ENCODE measurements around the gene IVNS1ABP.

IVNS1ABP gene

DNA sequence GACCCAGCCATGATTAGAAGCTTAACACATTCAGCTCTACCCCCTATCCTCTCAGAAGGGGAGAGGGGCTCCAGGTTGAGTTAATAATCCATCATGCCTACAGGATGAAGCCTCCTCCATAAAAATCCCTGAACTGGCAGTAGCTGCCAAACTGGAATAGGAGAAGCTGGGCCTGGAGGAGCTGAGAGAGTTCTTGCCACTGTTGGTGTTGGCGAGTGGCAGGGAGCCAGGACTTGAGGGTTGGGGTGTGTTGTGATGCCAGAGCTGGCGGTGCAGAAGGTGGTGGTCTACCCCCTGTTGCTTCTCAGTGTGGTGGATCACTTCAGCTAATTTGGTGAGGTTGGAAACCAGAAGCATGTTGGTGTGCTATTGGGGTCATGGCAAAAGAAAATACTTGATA lies 36.5 kb downstream of the IVNS1ABP start:
- H2BK5ac ChIP-seq (ENCODE audit: low read depth, low read length, poor library complexity, severe bottlenecking) = no peak overlapping the region
- no peak overlapping the region for H2BK15ac ChIP-seq (ENCODE audit: low read depth, poor library complexity, severe bottlenecking)
- no peak overlapping the region for H3K14ac ChIP-seq (ENCODE audit: low read length in 2 of 2)
- H2BK12ac ChIP-seq (ENCODE audit: low read length in 2 of 2) = no peak overlapping the region
- 97% methylated on average over 2 of the region's 2 CpGs for WGBS
- H3K4me3 ChIP-seq (ENCODE audit: insufficient read depth in 1 of 2, low read depth in 1 of 2, low read length in 2 of 2) = no peak overlapping the region
- H2BK120ac ChIP-seq (ENCODE audit: low read depth, low read length) = no peak overlapping the region
- no peak overlapping the region for H4K91ac ChIP-seq (ENCODE audit: low read length)
- H2AK5ac ChIP-seq (ENCODE audit: low read length, severe bottlenecking) = peak overlapping the region; percentile 89
- no peak overlapping the region for H2AFZ ChIP-seq (ENCODE audit: low read depth, low read length)
- peaks cover 0 to 23% of the 10 kb centered on the region in 2 experiments for H3K36me3 ChIP-seq (ENCODE audit: control insufficient read depth in 1 of 2, insufficient read depth in 2 of 2, low read depth in 1 of 2, low read length in 2 of 2)
- H4K8ac ChIP-seq (ENCODE audit: low read length) = peak overlapping the region; percentile 12
- H3K4ac ChIP-seq (ENCODE audit: low read depth in 1 of 2, low read length in 2 of 2) = no peak overlapping the region
- H3K9me3 ChIP-seq (ENCODE audit: control insufficient read depth, low read length) = no peaks in the 10 kb centered on the region
- H3K27me3 ChIP-seq (ENCODE audit: control insufficient read depth in 1 of 2, insufficient read depth in 1 of 2, low read length in 2 of 2) = no peaks in the 10 kb centered on the region
- H3K23ac ChIP-seq (ENCODE audit: low read length in 2 of 2) = no peak overlapping the region
- no peak overlapping the region for H3K4me2 ChIP-seq (ENCODE audit: low read length, poor library complexity, severe bottlenecking)
- H3K79me1 ChIP-seq (replicated peaks; ENCODE audit: low read length, poor library complexity, severe bottlenecking) = no peaks in the 10 kb centered on the region
- DNase-seq = no peak
- peak overlapping the region in 1 of 2 experiments; percentile 4 for H3K18ac ChIP-seq (ENCODE audit: low read depth in 1 of 2, low read length in 2 of 2)
- H3K9ac ChIP-seq (ENCODE audit: low read length) = no peak overlapping the region
- H3K4me1 ChIP-seq (ENCODE audit: control insufficient read depth, insufficient read depth, low read depth, low read length) = peaks cover 7% of the 10 kb centered on the region
- H3K27ac ChIP-seq (ENCODE audit: low read length, poor library complexity, severe bottlenecking) = no peak overlapping the region

DNA sequence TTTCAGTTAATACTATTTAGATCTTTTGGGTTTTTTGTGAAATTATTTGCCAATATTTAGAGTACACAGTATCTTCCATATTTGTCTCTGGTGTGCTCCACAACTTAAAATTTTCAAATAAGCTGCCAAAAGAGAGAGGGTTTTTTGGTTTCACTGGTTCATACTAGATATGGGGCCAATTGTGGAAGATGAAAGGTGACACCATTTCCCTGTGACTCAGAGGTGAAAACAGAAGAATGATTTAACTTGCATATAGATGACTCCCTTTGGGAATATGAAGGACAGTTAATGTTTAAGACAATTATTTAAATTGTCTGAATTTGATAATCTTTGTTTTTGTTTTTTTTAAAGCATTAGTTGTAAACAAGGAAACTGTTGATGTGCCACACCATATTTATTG lies 37.5 kb downstream of the IVNS1ABP start:
- Histone ChIP-seq H4K8ac (ENCODE audit: low read length) (no peak overlapping the region), H2BK15ac (ENCODE audit: low read depth, poor library complexity, severe bottlenecking) (no peak overlapping the region), H3K27ac (ENCODE audit: low read length, poor library complexity, severe bottlenecking) (no peak overlapping the region), H2BK120ac (ENCODE audit: low read depth, low read length) (no peak overlapping the region), H3K18ac (ENCODE audit: low read depth in 1 of 2, low read length in 2 of 2) (no peak overlapping the region), H3K4me3 (ENCODE audit: insufficient read depth in 1 of 2, low read depth in 1 of 2, low read length in 2 of 2) (no peak overlapping the region), H3K79me1 (replicated peaks; ENCODE audit: low read length, poor library complexity, severe bottlenecking) (no peaks in the 10 kb centered on the region), H2BK5ac (ENCODE audit: low read depth, low read length, poor library complexity, severe bottlenecking) (no peak overlapping the region), H3K27me3 (ENCODE audit: control insufficient read depth in 1 of 2, insufficient read depth in 1 of 2, low read length in 2 of 2) (no peaks in the 10 kb centered on the region), H3K14ac (ENCODE audit: low read length in 2 of 2) (no peak overlapping the region), H2BK12ac (ENCODE audit: low read length in 2 of 2) (no peak overlapping the region), H3K9ac (ENCODE audit: low read length) (no peak overlapping the region), H2AK5ac (ENCODE audit: low read length, severe bottlenecking) (no peak overlapping the region), H3K4me2 (ENCODE audit: low read length, poor library complexity, severe bottlenecking) (no peak overlapping the region), H3K36me3 (ENCODE audit: control insufficient read depth in 1 of 2, insufficient read depth in 2 of 2, low read depth in 1 of 2, low read length in 2 of 2) (peaks cover 0 to 23% of the 10 kb centered on the region in 2 experiments), H3K9me3 (ENCODE audit: control insufficient read depth, low read length) (no peaks in the 10 kb centered on the region), H2AFZ (ENCODE audit: low read depth, low read length) (no peak overlapping the region), H4K91ac (ENCODE audit: low read length) (no peak overlapping the region), H3K4ac (ENCODE audit: low read depth in 1 of 2, low read length in 2 of 2) (no peak overlapping the region), H3K4me1 (ENCODE audit: control insufficient read depth, insufficient read depth, low read depth, low read length) (peaks cover 5% of the 10 kb centered on the region), H3K23ac (ENCODE audit: low read length in 2 of 2) (no peak overlapping the region)
- DNase-seq = no peak

DNA sequence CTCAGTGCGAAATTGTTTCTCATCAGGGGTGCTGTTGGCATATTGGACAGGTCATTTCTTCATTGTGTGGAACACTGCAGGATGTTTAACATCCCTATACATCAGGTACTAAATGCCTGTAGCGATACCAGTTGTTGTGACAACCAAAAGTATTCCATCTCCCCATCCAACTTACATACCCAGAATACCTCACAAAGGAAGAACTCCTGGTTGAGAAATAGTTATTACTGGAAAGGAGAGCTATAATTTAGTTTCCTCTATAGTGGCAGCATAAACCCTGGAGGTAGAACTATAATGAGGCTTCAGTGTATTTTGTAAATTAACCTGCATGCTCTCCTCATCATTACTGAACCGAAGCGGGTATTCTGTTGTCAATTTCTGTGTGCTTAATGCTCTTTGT lies 45.1 kb downstream of the IVNS1ABP start:
- Histone ChIP-seq H4K8ac (ENCODE audit: low read length) (no peak overlapping the region), H3K79me1 (replicated peaks; ENCODE audit: low read length, poor library complexity, severe bottlenecking) (no peaks in the 10 kb centered on the region), H2AK5ac (ENCODE audit: low read length, severe bottlenecking) (no peak overlapping the region), H3K4me3 (ENCODE audit: insufficient read depth in 1 of 2, low read depth in 1 of 2, low read length in 2 of 2) (no peak overlapping the region), H3K36me3 (ENCODE audit: control insufficient read depth in 1 of 2, insufficient read depth in 2 of 2, low read depth in 1 of 2, low read length in 2 of 2) (peaks cover 0 to 5% of the 10 kb centered on the region in 2 experiments), H3K27ac (ENCODE audit: low read length, poor library complexity, severe bottlenecking) (no peak overlapping the region), H3K9me3 (ENCODE audit: control insufficient read depth, low read length) (no peaks in the 10 kb centered on the region), H2BK15ac (ENCODE audit: low read depth, poor library complexity, severe bottlenecking) (no peak overlapping the region), H3K4me1 (ENCODE audit: control insufficient read depth, insufficient read depth, low read depth, low read length) (no peaks in the 10 kb centered on the region), H2BK5ac (ENCODE audit: low read depth, low read length, poor library complexity, severe bottlenecking) (no peak overlapping the region), H3K18ac (ENCODE audit: low read depth in 1 of 2, low read length in 2 of 2) (no peak overlapping the region), H3K14ac (ENCODE audit: low read length in 2 of 2) (no peak overlapping the region), H3K4me2 (ENCODE audit: low read length, poor library complexity, severe bottlenecking) (no peak overlapping the region), H4K91ac (ENCODE audit: low read length) (no peak overlapping the region), H3K27me3 (ENCODE audit: control insufficient read depth in 1 of 2, insufficient read depth in 1 of 2, low read length in 2 of 2) (no peaks in the 10 kb centered on the region), H2BK120ac (ENCODE audit: low read depth, low read length) (no peak overlapping the region), H2AFZ (ENCODE audit: low read depth, low read length) (no peak overlapping the region), H3K23ac (ENCODE audit: low read length in 2 of 2) (no peak overlapping the region), H3K4ac (ENCODE audit: low read depth in 1 of 2, low read length in 2 of 2) (no peak overlapping the region), H3K9ac (ENCODE audit: low read length) (no peak overlapping the region), H2BK12ac (ENCODE audit: low read length in 2 of 2) (no peak overlapping the region)
- WGBS = 100% methylated on average over 1 of the region's 4 CpGs
- DNase-seq = no peak

DNA sequence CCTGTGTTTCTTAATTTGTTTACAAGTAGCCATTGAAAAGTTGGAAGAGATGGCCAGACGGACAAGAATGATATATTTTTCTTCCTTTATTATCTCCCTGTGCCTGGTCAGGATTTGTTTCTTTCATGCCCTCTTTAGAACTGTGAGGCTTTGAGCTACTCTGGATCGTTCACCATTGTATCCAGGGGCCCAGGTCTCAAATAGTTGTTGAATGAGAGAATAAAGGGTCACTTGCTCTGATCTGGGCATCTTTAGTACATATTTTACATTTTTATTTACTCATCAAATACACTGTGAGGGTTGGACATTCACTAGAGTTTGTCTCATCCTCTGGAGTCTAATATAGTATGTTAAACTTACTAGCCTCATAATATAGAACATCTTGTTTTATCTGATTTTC lies 48.7 kb downstream of the IVNS1ABP start:
- Histone ChIP-seq H2BK5ac (ENCODE audit: low read depth, low read length, poor library complexity, severe bottlenecking) (no peak overlapping the region), H4K91ac (ENCODE audit: low read length) (no peak overlapping the region), H2BK15ac (ENCODE audit: low read depth, poor library complexity, severe bottlenecking) (no peak overlapping the region), H3K79me1 (replicated peaks; ENCODE audit: low read length, poor library complexity, severe bottlenecking) (no peaks in the 10 kb centered on the region), H2BK12ac (ENCODE audit: low read length in 2 of 2) (no peak overlapping the region), H3K4ac (ENCODE audit: low read depth in 1 of 2, low read length in 2 of 2) (no peak overlapping the region), H3K4me3 (ENCODE audit: insufficient read depth in 1 of 2, low read depth in 1 of 2, low read length in 2 of 2) (no peak overlapping the region), H3K4me2 (ENCODE audit: low read length, poor library complexity, severe bottlenecking) (no peak overlapping the region), H3K23ac (ENCODE audit: low read length in 2 of 2) (no peak overlapping the region), H3K27ac (ENCODE audit: low read length, poor library complexity, severe bottlenecking) (no peak overlapping the region), H2AFZ (ENCODE audit: low read depth, low read length) (no peak overlapping the region), H3K18ac (ENCODE audit: low read depth in 1 of 2, low read length in 2 of 2) (no peak overlapping the region), H3K9ac (ENCODE audit: low read length) (no peak overlapping the region), H3K4me1 (ENCODE audit: control insufficient read depth, insufficient read depth, low read depth, low read length) (no peaks in the 10 kb centered on the region), H2BK120ac (ENCODE audit: low read depth, low read length) (no peak overlapping the region), H4K8ac (ENCODE audit: low read length) (no peak overlapping the region), H2AK5ac (ENCODE audit: low read length, severe bottlenecking) (no peak overlapping the region), H3K9me3 (ENCODE audit: control insufficient read depth, low read length) (no peaks in the 10 kb centered on the region), H3K27me3 (ENCODE audit: control insufficient read depth in 1 of 2, insufficient read depth in 1 of 2, low read length in 2 of 2) (no peaks in the 10 kb centered on the region), H3K36me3 (ENCODE audit: control insufficient read depth in 1 of 2, insufficient read depth in 2 of 2, low read depth in 1 of 2, low read length in 2 of 2) (peaks cover 0 to 5% of the 10 kb centered on the region in 2 experiments), H3K14ac (ENCODE audit: low read length in 2 of 2) (no peak overlapping the region)
- no CpG with 5 or more reads among the region's 2 CpGs for WGBS
- DNase-seq = no peak
